Neural cell (in vitro differentiated cells): ENCODE measurements around the gene EFCAB11. TPM values are rescaled to one million over a fixed set of nuclear protein-coding genes. Genes with fewer than 3 reads are reported as not detected.

ENCODE experiments used
- H2AFZ ChIP-seq: fragments of 200-600, 300-800 bp; sonication (generic), shearing (Covaris generic); 2 replicates; pipeline ENCODE4 v1.6.0; 2014; ENCODE audit warnings: low read depth, mild to moderate bottlenecking, antibody characterized with exemption, low read length, moderate library complexity
- H3F3A ChIP-seq: fragments of 200-600 bp; shearing (Covaris generic); 2 replicates; pipeline ENCODE4 v1.6.1; 2016; ENCODE audit warnings: mild to moderate bottlenecking, moderate library complexity, mixed read lengths, antibody characterized with exemption, low read length; ENCODE audit not compliant: insufficient read depth, poor library complexity, severe bottlenecking
- H3K27ac ChIP-seq: fragments of 200-600, 300-800 bp; sonication (generic), shearing (Covaris generic); 2 replicates; pipeline ENCODE4 v1.5.1; 2014; ENCODE audit warnings: mild to moderate bottlenecking, low read length, moderate library complexity
- H3K27me3 ChIP-seq: fragments of 300-800, 200-600 bp; sonication (generic), shearing (Covaris generic); 2 replicates; pipeline ENCODE4 v1.6.0; 2014; ENCODE audit warnings: mild to moderate bottlenecking, low read depth, low read length, moderate library complexity; ENCODE audit not compliant: insufficient read depth
- H3K36me3 ChIP-seq: fragments of 300-800, 200-600 bp; sonication (generic), shearing (Covaris generic); 2 replicates; pipeline ENCODE4 v1.5.1; 2014; ENCODE audit warnings: mild to moderate bottlenecking, antibody characterized with exemption, low read length, moderate library complexity; ENCODE audit not compliant: insufficient read depth
- H3K4me2 ChIP-seq: fragments of 300-800, 200-600 bp; sonication (generic), shearing (Covaris generic); 2 replicates; pipeline ENCODE4 v1.6.0; 2014; ENCODE audit warnings: mild to moderate bottlenecking, low read length
- H3K4me3 ChIP-seq: fragments of 300-800, 200-600 bp; sonication (generic), shearing (Covaris generic); 2 replicates; pipeline ENCODE4 v1.5.1; 2014; ENCODE audit warnings: mild to moderate bottlenecking, low read length, moderate library complexity
- H3K79me2 ChIP-seq: fragments of 200-600 bp; shearing (Covaris generic); replicated peaks from 2 replicates; pipeline ENCODE4 v1.6.0; 2014; ENCODE audit warnings: mild to moderate bottlenecking, low read length, moderate library complexity; ENCODE audit not compliant: insufficient read depth
- H3K9ac ChIP-seq: fragments of 300-800, 200-600 bp; sonication (generic), shearing (Covaris generic); 2 replicates; pipeline ENCODE4 v1.6.1; 2016; ENCODE audit warnings: mild to moderate bottlenecking, low read length, mixed read lengths
- H3K9me2 ChIP-seq: fragments of 200-600 bp; shearing (Covaris generic); 2 replicates; pipeline ENCODE4 v1.6.1; 2016; ENCODE audit warnings: mild to moderate bottlenecking, low read length, mixed read lengths; ENCODE audit not compliant: insufficient read depth
- H3K9me3 ChIP-seq: fragments of 200-600, 300-800 bp; sonication (generic), shearing (Covaris generic); 2 replicates; pipeline ENCODE4 v1.6.1; 2016; ENCODE audit warnings: mild to moderate bottlenecking, mixed run types, low read length, moderate library complexity, mixed read lengths
- H4K20me1 ChIP-seq: fragments of 200-600 bp; shearing (Covaris generic); 2 replicates; pipeline ENCODE4 v1.6.1; 2016; ENCODE audit warnings: mild to moderate bottlenecking, mixed run types; ENCODE audit not compliant: insufficient read depth
- CTCF ChIP-seq: fragments of 450-650 bp; IDR thresholded peaks from 2 replicates; pipeline ENCODE4 v1.5.1; 2014; ENCODE audit warnings: antibody characterized with exemption, mild to moderate bottlenecking, moderate library complexity; ENCODE audit not compliant: poor library complexity, severe bottlenecking
- EP300 ChIP-seq: fragments of 450-650 bp; conservative IDR thresholded peaks from 2 replicates; pipeline ENCODE4 v1.6.1; 2014; ENCODE audit warnings: antibody characterized with exemption, mild to moderate bottlenecking, moderate library complexity; ENCODE audit not compliant: poor library complexity, severe bottlenecking
- EZH2 ChIP-seq: fragments of 200-600, 300-800 bp; shearing (Covaris generic), sonication (generic); IDR thresholded peaks from 2 replicates; pipeline ENCODE4 v1.6.1; 2014; ENCODE audit warnings: antibody characterized with exemption, low read length, borderline replicate concordance, mild to moderate bottlenecking; ENCODE audit not compliant: insufficient read depth, poor library complexity, severe bottlenecking
- MXI1 ChIP-seq: fragments of 450-650 bp; conservative IDR thresholded peaks from 2 replicates; pipeline ENCODE4 v1.6.1; 2014; ENCODE audit warnings: antibody characterized with exemption, mild to moderate bottlenecking; ENCODE audit not compliant: poor library complexity, severe bottlenecking
- POLR2AphosphoS5 ChIP-seq: IDR thresholded peaks from 2 replicates; pipeline ENCODE4 v1.6.1; 2012
- RAD21 ChIP-seq: fragments of 450-650 bp; conservative IDR thresholded peaks from 2 replicates; pipeline ENCODE4 v1.6.1; 2014; ENCODE audit warnings: antibody characterized with exemption, mild to moderate bottlenecking, moderate library complexity
- REST ChIP-seq: IDR thresholded peaks from 2 replicates; pipeline ENCODE4 v1.6.1; 2012; ENCODE audit warnings: borderline replicate concordance
- SMC3 ChIP-seq: fragments of 450-650 bp; conservative IDR thresholded peaks from 2 replicates; pipeline ENCODE4 v1.6.1; 2014; ENCODE audit warnings: antibody characterized with exemption, mild to moderate bottlenecking, moderate library complexity; ENCODE audit not compliant: poor library complexity
- TAF1 ChIP-seq: IDR thresholded peaks from 2 replicates; pipeline ENCODE4 v1.6.1; 2012; ENCODE audit warnings: low read depth
- polyA plus RNA-seq: library from polyadenylated mRNA; depleted of rRNA; stranded (reverse); fragments of >200 nt; gene quantifications from 2 replicates; pipeline ENCODE4 v1.2.3, GENCODE V29; 2014

The EFCAB11 gene
- polyA plus RNA-seq, 1 donor from 2014 or later, result 7.9 TPM

- Histone ChIP-seq H3K79me2 (no peaks in the 10 kb centered on the region), H3K36me3 (no peaks in the 10 kb centered on the region), H2AFZ (no peak overlapping the region), H4K20me1 (no peaks in the 10 kb centered on the region), H3K9me2 (no peaks in the 10 kb centered on the region), H3K4me2 (no peak overlapping the region), H3K4me3 (no peak overlapping the region), H3K27ac (no peak overlapping the region), H3K9me3 (no peaks in the 10 kb centered on the region), H3K27me3 (no peaks in the 10 kb centered on the region), H3F3A (no peaks in the 10 kb centered on the region), H3K9ac (no peak overlapping the region)
- no peak for TF ChIP-seq RAD21
- TF ChIP-seq REST, result no peak
- no peak for TF ChIP-seq EP300
- TF ChIP-seq MXI1, result no peak
- TF ChIP-seq TAF1, result no peak
- no peak for TF ChIP-seq POLR2AphosphoS5
- TF ChIP-seq CTCF, result no peak
- no peak for TF ChIP-seq SMC3
- no peak for TF ChIP-seq EZH2
Measured at GRCh38 chr14:89794096-89794495, 160.4 kb downstream of the EFCAB11 start.

DNA sequence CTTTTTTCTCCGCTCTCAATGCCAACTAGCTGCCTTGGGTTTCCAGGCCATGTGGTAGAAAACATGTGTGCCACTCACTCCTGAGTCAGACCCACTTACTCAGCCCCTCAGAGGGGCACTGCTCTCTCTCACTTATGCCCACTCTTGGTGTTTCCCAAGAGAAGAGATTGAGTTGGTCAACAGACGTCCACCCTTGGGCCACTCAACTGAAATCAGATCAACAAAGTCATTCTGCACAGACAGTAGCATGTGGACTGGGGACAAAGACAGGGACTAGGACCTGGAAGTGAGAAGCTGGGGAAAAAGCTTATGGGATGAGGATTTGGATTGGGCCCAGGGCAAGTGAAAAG lies 161.2 kb downstream of the EFCAB11 start:
- Histone ChIP-seq H2AFZ (no peak overlapping the region), H3K79me2 (no peaks in the 10 kb centered on the region), H3K9ac (no peak overlapping the region), H3K27ac (no peak overlapping the region), H3K4me3 (no peak overlapping the region), H3K9me2 (no peaks in the 10 kb centered on the region), H3K4me2 (no peak overlapping the region), H3F3A (no peaks in the 10 kb centered on the region), H3K27me3 (no peaks in the 10 kb centered on the region), H3K36me3 (no peaks in the 10 kb centered on the region), H4K20me1 (no peaks in the 10 kb centered on the region), H3K9me3 (no peaks in the 10 kb centered on the region)
- TF ChIP-seq RAD21 (no peak), SMC3 (no peak), MXI1 (no peak), EZH2 (no peak)
